Liver (tissue), 3 donors: ENCODE measurements around the gene CIPC.

Experiments
- ATF3 ChIP-seq: IDR thresholded peaks from 2 replicates; pipeline ENCODE4 v1.6.1; 2016; ENCODE audit warnings: antibody characterized with exemption
- CTCF ChIP-seq: fragments of 150-350 bp; IDR thresholded peaks from 2 replicates; pipeline ENCODE4 v1.5.1; 2017; ENCODE audit warnings: improper control_type of control experiment, low read depth, low read length; ENCODE audit not compliant: missing input control
- EGR1 ChIP-seq, 2 donors: IDR thresholded peaks; 2 replicates each; pipeline ENCODE4 v1.6.1; 2016 to 2018; ENCODE audit warnings: antibody characterized with exemption in 2 of 2, low read depth in 2 of 2
- FOXA1 ChIP-seq: IDR thresholded peaks from 2 replicates; pipeline ENCODE4 v1.6.1; 2016; ENCODE audit warnings: antibody characterized with exemption
- FOXA2 ChIP-seq: IDR thresholded peaks from 2 replicates; pipeline ENCODE4 v1.6.1; 2016; ENCODE audit warnings: antibody characterized with exemption
- MAX ChIP-seq: IDR thresholded peaks from 2 replicates; pipeline ENCODE4 v1.6.1; 2016; ENCODE audit warnings: antibody characterized with exemption
- RAD21 ChIP-seq, 2 donors: IDR thresholded peaks; 2 replicates each; pipeline ENCODE4 v1.6.1; 2016; ENCODE audit warnings: antibody characterized with exemption in 2 of 2, mild to moderate bottlenecking in 2 of 2
- SP1 ChIP-seq: IDR thresholded peaks from 2 replicates; pipeline ENCODE4 v1.6.1; 2018; ENCODE audit warnings: antibody characterized with exemption, mild to moderate bottlenecking
- TAF1 ChIP-seq: conservative IDR thresholded peaks from 2 replicates; pipeline ENCODE4 v1.6.1; 2016; ENCODE audit warnings: antibody characterized with exemption, mild to moderate bottlenecking
- TF ChIP-seq, protein P1 (sequence below): IDR thresholded peaks from 2 replicates; pipeline ENCODE4 v1.6.1; 2016; ENCODE audit warnings: antibody characterized with exemption, mild to moderate bottlenecking
- donor health status: healthy.
- donor health status: healthy.

GRCh38 chr14:77126461-77126990 lies 28.5 kb downstream of the CIPC start:
- TF ChIP-seq SP1 = no peak
- TF ChIP-seq MAX = no peak
- no peak for TF ChIP-seq TAF1
- no peak for TF ChIP-seq CTCF
- TF ChIP-seq FOXA2 = no peak
- no peak for TF ChIP-seq FOXA1
- no peak for TF ChIP-seq RAD21 (IDR thresholded peaks at IDR 0.05)
- TF ChIP-seq, protein P1, sequence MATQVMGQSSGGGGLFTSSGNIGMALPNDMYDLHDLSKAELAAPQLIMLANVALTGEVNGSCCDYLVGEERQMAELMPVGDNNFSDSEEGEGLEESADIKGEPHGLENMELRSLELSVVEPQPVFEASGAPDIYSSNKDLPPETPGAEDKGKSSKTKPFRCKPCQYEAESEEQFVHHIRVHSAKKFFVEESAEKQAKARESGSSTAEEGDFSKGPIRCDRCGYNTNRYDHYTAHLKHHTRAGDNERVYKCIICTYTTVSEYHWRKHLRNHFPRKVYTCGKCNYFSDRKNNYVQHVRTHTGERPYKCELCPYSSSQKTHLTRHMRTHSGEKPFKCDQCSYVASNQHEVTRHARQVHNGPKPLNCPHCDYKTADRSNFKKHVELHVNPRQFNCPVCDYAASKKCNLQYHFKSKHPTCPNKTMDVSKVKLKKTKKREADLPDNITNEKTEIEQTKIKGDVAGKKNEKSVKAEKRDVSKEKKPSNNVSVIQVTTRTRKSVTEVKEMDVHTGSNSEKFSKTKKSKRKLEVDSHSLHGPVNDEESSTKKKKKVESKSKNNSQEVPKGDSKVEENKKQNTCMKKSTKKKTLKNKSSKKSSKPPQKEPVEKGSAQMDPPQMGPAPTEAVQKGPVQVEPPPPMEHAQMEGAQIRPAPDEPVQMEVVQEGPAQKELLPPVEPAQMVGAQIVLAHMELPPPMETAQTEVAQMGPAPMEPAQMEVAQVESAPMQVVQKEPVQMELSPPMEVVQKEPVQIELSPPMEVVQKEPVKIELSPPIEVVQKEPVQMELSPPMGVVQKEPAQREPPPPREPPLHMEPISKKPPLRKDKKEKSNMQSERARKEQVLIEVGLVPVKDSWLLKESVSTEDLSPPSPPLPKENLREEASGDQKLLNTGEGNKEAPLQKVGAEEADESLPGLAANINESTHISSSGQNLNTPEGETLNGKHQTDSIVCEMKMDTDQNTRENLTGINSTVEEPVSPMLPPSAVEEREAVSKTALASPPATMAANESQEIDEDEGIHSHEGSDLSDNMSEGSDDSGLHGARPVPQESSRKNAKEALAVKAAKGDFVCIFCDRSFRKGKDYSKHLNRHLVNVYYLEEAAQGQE = no peak
- TF ChIP-seq ATF3 = no peak
- TF ChIP-seq EGR1 (IDR thresholded peaks at IDR 0.05; ENCODE audit: low read depth in 2 of 2) = no peak
